Esophagus squamous epithelium (tissue), 5 donors: ENCODE data around the gene ZNF410. TPM values are rescaled to one million over a fixed set of nuclear protein-coding genes. Genes with fewer than 3 reads are reported as not detected.
"Not testable (repeated sequence)": the region's sequence is repeated elsewhere in the genome, so short reads cannot be mapped to it uniquely, and the experiment has no call there.

ENCODE experiments used
- DNase-seq: peaks from one replicate; lab custom pipeline; 2025; lab: John Stamatoyannopoulos, UW
- H3K27ac ChIP-seq, 4 donors: fragments of 200-600 bp; sonication (generic); one replicate each; pipeline ENCODE4 v1.5.1; 2016 to 2019; ENCODE audit warnings: mild to moderate bottlenecking in 1 of 4
- H3K27me3 ChIP-seq, 4 donors: fragments of 200-600 bp; sonication (generic); 1 replicate in 3 of 4; 2 replicates in 1 of 4; pipeline versions ENCODE4 v1.5.1 to v1.6.0; 2017 to 2021; ENCODE audit warnings: antibody characterized with exemption in 1 of 4
- H3K36me3 ChIP-seq, 3 donors: fragments of 200-600 bp; sonication (generic); one replicate each; pipeline ENCODE4 v1.5.1; 2016 to 2019
- H3K4me1 ChIP-seq, 3 donors: fragments of 200-600 bp; sonication (generic); one replicate each; pipeline ENCODE4 v1.5.1; 2017 to 2019
- H3K4me3 ChIP-seq, 4 donors: fragments of 200-600 bp; sonication (generic); 1 replicate in 3 of 4; 2 replicates in 1 of 4; pipeline ENCODE4 v1.5.1; 2016 to 2019; ENCODE audit warnings: mild to moderate bottlenecking in 2 of 4, moderate library complexity in 1 of 4
- H3K9me3 ChIP-seq, 3 donors: fragments of 200-600 bp; sonication (generic); one replicate each; pipeline ENCODE4 v1.5.1; 2016 to 2019
- POLR2A ChIP-seq, 4 donors: fragments of 450-650 bp; IDR thresholded peaks; one replicate each; pipeline ENCODE4 v1.6.1; 2017; ENCODE audit warnings: antibody characterized with exemption in 4 of 4, mild to moderate bottlenecking in 4 of 4, moderate library complexity in 3 of 4
- WGBS, 2 donors: methylation state at CpG; one replicate each; pipeline ENCODE4 v1.1.5; 2018; 5-methylcytosine and 5-hydroxymethylcytosine counted together
- intact Hi-C: fragments of 100-400 bp; cut with DNase I; formaldehyde crosslinking; loops from one replicate; pipeline ENCODE4 v1.15.0; 2022
- total RNA-seq, 4 donors: library from RNA; depleted of rRNA; stranded (reverse); fragments of >200 nt; gene quantifications; one replicate each; pipeline ENCODE4 v1.1.0, GENCODE V29; 2016
- TF ChIP-seq, protein P1 (sequence below), 6 experiments: fragments of 450-650 bp in 4 of 6; fragments of 200-600 bp in 2 of 6; sonication (generic) in 2 of 6; IDR thresholded peaks; one replicate each; pipeline ENCODE4 v1.5.1; 2016 to 2019; ENCODE audit warnings: antibody characterized with exemption in 6 of 6, mild to moderate bottlenecking in 4 of 6, moderate library complexity in 4 of 6
- donor health status: DM: yes; HTN: yes; CAD: no.

The ZNF410 gene
- total RNA-seq, 4 donors from 2014 or later, result 37.8 to 52.3 (median 38.1) TPM

GRCh38 chr14:73909681-73910080 lies 23.0 kb downstream of the ZNF410 start:
- TF ChIP-seq, protein P1, sequence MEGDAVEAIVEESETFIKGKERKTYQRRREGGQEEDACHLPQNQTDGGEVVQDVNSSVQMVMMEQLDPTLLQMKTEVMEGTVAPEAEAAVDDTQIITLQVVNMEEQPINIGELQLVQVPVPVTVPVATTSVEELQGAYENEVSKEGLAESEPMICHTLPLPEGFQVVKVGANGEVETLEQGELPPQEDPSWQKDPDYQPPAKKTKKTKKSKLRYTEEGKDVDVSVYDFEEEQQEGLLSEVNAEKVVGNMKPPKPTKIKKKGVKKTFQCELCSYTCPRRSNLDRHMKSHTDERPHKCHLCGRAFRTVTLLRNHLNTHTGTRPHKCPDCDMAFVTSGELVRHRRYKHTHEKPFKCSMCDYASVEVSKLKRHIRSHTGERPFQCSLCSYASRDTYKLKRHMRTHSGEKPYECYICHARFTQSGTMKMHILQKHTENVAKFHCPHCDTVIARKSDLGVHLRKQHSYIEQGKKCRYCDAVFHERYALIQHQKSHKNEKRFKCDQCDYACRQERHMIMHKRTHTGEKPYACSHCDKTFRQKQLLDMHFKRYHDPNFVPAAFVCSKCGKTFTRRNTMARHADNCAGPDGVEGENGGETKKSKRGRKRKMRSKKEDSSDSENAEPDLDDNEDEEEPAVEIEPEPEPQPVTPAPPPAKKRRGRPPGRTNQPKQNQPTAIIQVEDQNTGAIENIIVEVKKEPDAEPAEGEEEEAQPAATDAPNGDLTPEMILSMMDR (IDR thresholded peaks at IDR 0.05), result no peak
- TF ChIP-seq POLR2A (IDR thresholded peaks at IDR 0.05), result no peak
- Histone ChIP-seq H3K4me3 (no peak overlapping the region), H3K36me3 (peaks cover 8 to 100% (median 48%) of the 10 kb centered on the region in 3 donors)

DNA sequence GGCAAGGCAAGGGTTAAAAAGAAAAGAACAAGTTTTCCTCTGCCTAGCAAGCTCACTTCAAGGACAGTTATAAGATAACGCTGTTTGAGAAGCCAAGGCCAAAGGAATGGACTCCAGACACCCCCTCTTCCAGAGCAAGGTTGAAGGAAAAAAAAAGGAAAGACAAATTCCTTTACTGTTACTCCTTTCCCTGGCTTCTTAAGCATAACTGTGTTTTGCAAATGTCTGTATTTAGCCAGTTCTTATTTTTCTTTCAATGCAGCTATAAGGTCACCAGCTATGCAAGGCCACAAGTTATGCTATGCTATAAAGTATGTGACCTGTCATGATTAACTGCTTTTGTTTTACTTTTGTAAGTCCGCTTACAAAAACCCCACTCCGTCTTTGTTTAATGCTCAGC lies 26.6 kb downstream of the ZNF410 start:
- H3K9me3 ChIP-seq, result peaks cover 0 to 7% (median 0%) of the 10 kb centered on the region in 3 donors
- TF ChIP-seq, protein P1 (IDR thresholded peaks at IDR 0.05), result no peak
- no peak for TF ChIP-seq POLR2A (IDR thresholded peaks at IDR 0.05)
- H3K4me1 ChIP-seq, result peaks cover 0 to 11% (median 0%) of the 10 kb centered on the region in 3 donors
- H3K27me3 ChIP-seq, result no peaks in the 10 kb centered on the region
- WGBS, 2 donors, result 71 to 85% methylated on average over 3 of the region's 3 CpGs
- intact Hi-C loops, result no loop called here
- H3K36me3 ChIP-seq, result peaks cover 0 to 97% (median 20%) of the 10 kb centered on the region in 3 donors
- DNase-seq, result no peak
- H3K4me3 ChIP-seq, result no peak overlapping the region
- H3K27ac ChIP-seq, result no peak overlapping the region

More at GRCh38 chr14:73909681-73910080, 23.0 kb downstream of the ZNF410 start:
- Histone ChIP-seq H3K4me1 (no peaks in the 10 kb centered on the region), H3K27ac (no peak overlapping the region), H3K9me3 (peaks cover 0 to 7% (median 0%) of the 10 kb centered on the region in 3 donors), H3K27me3 (no peaks in the 10 kb centered on the region)
- WGBS, 2 donors, result 88 to 100% methylated on average over 1 of the region's 1 CpG
- DNase-seq, result no peak
- intact Hi-C loops, result no loop called here

GRCh38 chr14:73916324-73916723 lies 29.7 kb downstream of the ZNF410 start:
- no peak overlapping the region for H3K4me3 ChIP-seq
- H3K27me3 ChIP-seq, result no peaks in the 10 kb centered on the region
- TF ChIP-seq, protein P1 (IDR thresholded peaks at IDR 0.05), result no peak
- TF ChIP-seq POLR2A (IDR thresholded peaks at IDR 0.05), result no peak
- H3K9me3 ChIP-seq, result peaks cover 0 to 7% (median 0%) of the 10 kb centered on the region in 3 donors
- 68 to 85% methylated on average over 6 of the region's 6 CpGs for WGBS, 2 donors
- peaks cover 0 to 97% (median 17%) of the 10 kb centered on the region in 3 donors for H3K36me3 ChIP-seq
- no peak for DNase-seq
- H3K27ac ChIP-seq, result no peak overlapping the region
- intact Hi-C loops, result no loop called here
- H3K4me1 ChIP-seq, result peaks cover 0 to 11% (median 0%) of the 10 kb centered on the region in 3 donors

GRCh38 chr14:73919457-73919856 lies 32.8 kb downstream of the ZNF410 start:
- H3K4me3 ChIP-seq, H3K27me3 ChIP-seq, intact Hi-C loops, H3K27ac ChIP-seq, H3K9me3 ChIP-seq, DNase-seq: not testable (repeated sequence)
- 93 to 98% methylated on average over 2 of the region's 2 CpGs for WGBS, 2 donors
- Histone ChIP-seq H3K36me3 (peaks cover 5 to 97% (median 43%) of the 10 kb centered on the region in 3 donors), H3K4me1 (peaks cover 0 to 11% (median 0%) of the 10 kb centered on the region in 3 donors)

- DNase-seq, result no peak
- Histone ChIP-seq H3K27ac (no peak overlapping the region), H3K9me3 (no peaks in the 10 kb centered on the region), H3K36me3 (peaks cover 16 to 100% (median 60%) of the 10 kb centered on the region in 3 donors), H3K4me1 (no peaks in the 10 kb centered on the region), H3K4me3 (no peak overlapping the region), H3K27me3 (no peaks in the 10 kb centered on the region)
- WGBS, 2 donors, result 70 to 73% methylated on average over 4 of the region's 5 CpGs
- intact Hi-C loops, result no loop called here
- TF ChIP-seq POLR2A (IDR thresholded peaks at IDR 0.05), result no peak
- TF ChIP-seq, protein P1 (IDR thresholded peaks at IDR 0.05), result no peak
These were observed 37.7 kb downstream of the ZNF410 start for GRCh38 chr14:73924337-73924736.
